H9 (cell line): Measurements from ENCODE around the gene MPST. TPM values are rescaled to one million over a fixed set of nuclear protein-coding genes. Genes with fewer than 3 reads are reported as not detected.

Experiments used
- DNase-seq: peaks from one replicate; pipeline ENCODE4 v3.0.0-alpha.2; 2017
- H2AFZ ChIP-seq: one replicate; pipeline ENCODE4 v1.6.1; 2013; ENCODE audit warnings: mild to moderate bottlenecking, low read length, control low read depth, moderate library complexity
- H2AK5ac ChIP-seq: 2 replicates; pipeline ENCODE4 v1.6.1; 2013; ENCODE audit warnings: low read length, control low read depth, mixed read lengths; ENCODE audit not compliant: insufficient read length
- H2BK120ac ChIP-seq: one replicate; pipeline ENCODE4 v1.6.1; 2013; ENCODE audit warnings: low read depth, mild to moderate bottlenecking, low read length, control low read depth, inconsistent platforms; ENCODE audit not compliant: poor library complexity, severe bottlenecking
- H2BK12ac ChIP-seq: 2 replicates; pipeline ENCODE4 v1.6.1; 2013; ENCODE audit warnings: low read length, control low read depth, mixed read lengths, low read depth; ENCODE audit not compliant: insufficient read length
- H2BK15ac ChIP-seq: 2 replicates; pipeline ENCODE4 v1.6.1; 2013; ENCODE audit warnings: low read depth, low read length, control low read depth
- H2BK20ac ChIP-seq: one replicate; pipeline ENCODE4 v1.6.1; 2013; ENCODE audit warnings: low read depth, mild to moderate bottlenecking, low read length, control low read depth, inconsistent platforms; ENCODE audit not compliant: poor library complexity, severe bottlenecking
- H2BK5ac ChIP-seq: 2 replicates; pipeline ENCODE4 v1.6.1; 2013; ENCODE audit warnings: low read length, control low read depth, mixed read lengths; ENCODE audit not compliant: insufficient read length
- H3K14ac ChIP-seq: 2 replicates; pipeline ENCODE4 v1.6.1; 2013; ENCODE audit warnings: low read length, control low read depth; ENCODE audit not compliant: insufficient read depth
- H3K18ac ChIP-seq: 2 replicates; pipeline ENCODE4 v1.6.1; 2013; ENCODE audit warnings: low read depth, mild to moderate bottlenecking, mixed read lengths, low read length, control low read depth; ENCODE audit not compliant: insufficient read length
- H3K23ac ChIP-seq: 2 replicates; pipeline ENCODE4 v1.6.1; 2013; ENCODE audit warnings: low read length, control low read depth, mixed read lengths, low read depth; ENCODE audit not compliant: insufficient read length
- H3K23me2 ChIP-seq: 2 replicates; pipeline ENCODE4 v1.6.1; 2013; ENCODE audit warnings: low read depth, mild to moderate bottlenecking, mixed read lengths, low read length, control low read depth; ENCODE audit not compliant: insufficient read length, poor library complexity, severe bottlenecking
- H3K27ac ChIP-seq: 2 replicates; pipeline ENCODE4 v1.5.1; 2013; ENCODE audit warnings: low read length, control low read depth, mixed read lengths, low read depth; ENCODE audit not compliant: insufficient read length
- H3K27me3 ChIP-seq: 2 replicates; pipeline ENCODE4 v1.6.1; 2013; ENCODE audit warnings: low read length, control low read depth, inconsistent platforms; ENCODE audit not compliant: insufficient read depth
- H3K4ac ChIP-seq: 2 replicates; pipeline ENCODE4 v1.6.1; 2013; ENCODE audit warnings: low read depth, mild to moderate bottlenecking, control low read depth, inconsistent platforms, low read length, moderate library complexity
- H3K4me1 ChIP-seq: 2 replicates; pipeline ENCODE4 v1.6.1; 2013; ENCODE audit warnings: low read length, control low read depth, inconsistent platforms; ENCODE audit not compliant: insufficient read depth
- H3K4me2 ChIP-seq: 2 replicates; pipeline ENCODE4 v1.6.1; 2013; ENCODE audit warnings: low read length, control low read depth, mixed read lengths; ENCODE audit not compliant: insufficient read length, insufficient read depth
- H3K56ac ChIP-seq: 2 replicates; pipeline ENCODE4 v1.6.1; 2013; ENCODE audit warnings: low read depth, mild to moderate bottlenecking, mixed read lengths, low read length, control low read depth; ENCODE audit not compliant: insufficient read length
- H3K79me1 ChIP-seq: 2 replicates; pipeline ENCODE4 v1.6.1; 2013; ENCODE audit warnings: low read depth, mild to moderate bottlenecking, moderate library complexity, low read length, control low read depth, inconsistent platforms; ENCODE audit not compliant: insufficient read depth, poor library complexity, severe bottlenecking
- H3K79me2 ChIP-seq: 2 replicates; pipeline ENCODE4 v1.6.1; 2013; ENCODE audit warnings: low read length, control low read depth, inconsistent platforms; ENCODE audit not compliant: insufficient read depth
- H3K9ac ChIP-seq: 2 replicates; pipeline ENCODE4 v1.6.1; 2013; ENCODE audit warnings: low read length, control low read depth, mixed read lengths; ENCODE audit not compliant: insufficient read length; ENCODE audit errors: extremely low read depth
- H3K9me3 ChIP-seq: one replicate; pipeline ENCODE4 v1.6.1; 2013; ENCODE audit warnings: low read depth, low read length, inconsistent platforms; ENCODE audit not compliant: control insufficient read depth
- H3T11ph ChIP-seq: one replicate; pipeline ENCODE4 v1.6.1; 2013; ENCODE audit warnings: mild to moderate bottlenecking, low read length, control low read depth, inconsistent platforms
- H4K20me1 ChIP-seq: one replicate; pipeline ENCODE4 v1.6.1; 2013; ENCODE audit not compliant: control insufficient read depth, insufficient read length, insufficient read depth
- H4K5ac ChIP-seq: 2 replicates; pipeline ENCODE4 v1.6.1; 2013; ENCODE audit warnings: low read depth, mild to moderate bottlenecking, mixed read lengths, low read length, control low read depth; ENCODE audit not compliant: insufficient read length
- H4K8ac ChIP-seq: replicated peaks from 2 replicates; pipeline ENCODE4 v1.6.1; 2013; ENCODE audit warnings: low read length, control low read depth, mixed read lengths, low read depth; ENCODE audit not compliant: insufficient read length
- H4K91ac ChIP-seq: 2 replicates; pipeline ENCODE4 v1.6.1; 2013; ENCODE audit warnings: low read depth, mild to moderate bottlenecking, moderate library complexity, mixed read lengths, low read length, control low read depth; ENCODE audit not compliant: insufficient read length
- H3K27ac Mint-ChIP-seq, 3 experiments: 2 replicates in 2 of 3; 3 replicates in 1 of 3; pipeline ENCODE4 v1.8.0; 2020 to 2021; ENCODE audit warnings: mixed read lengths in 3 of 3, mild to moderate bottlenecking in 1 of 3, moderate library complexity in 1 of 3
- H3K27me3 Mint-ChIP-seq: 2 replicates; pipeline ENCODE4 v1.8.0; 2021; ENCODE audit warnings: low read depth, mild to moderate bottlenecking, moderate library complexity, mixed read lengths
- H3K36me3 Mint-ChIP-seq, 3 experiments: 2 replicates in 2 of 3; 3 replicates in 1 of 3; pipeline ENCODE4 v1.8.0; 2020 to 2021; ENCODE audit warnings: low read depth in 3 of 3, mixed read lengths in 3 of 3; ENCODE audit not compliant: insufficient read depth in 1 of 3
- H3K4me1 Mint-ChIP-seq, 2 experiments: 2 replicates each; pipeline ENCODE4 v1.8.0; 2020; ENCODE audit warnings: mixed read lengths in 2 of 2
- H3K4me3 Mint-ChIP-seq, 2 experiments: 2 replicates in 1 of 2; 3 replicates in 1 of 2; pipeline ENCODE4 v1.8.0; 2020 to 2021; ENCODE audit warnings: mild to moderate bottlenecking in 2 of 2, mixed read lengths in 2 of 2, moderate library complexity in 1 of 2
- H3K9me3 Mint-ChIP-seq, 2 experiments: 2 replicates in 1 of 2; 3 replicates in 1 of 2; pipeline ENCODE4 v1.8.0; 2020; ENCODE audit warnings: mild to moderate bottlenecking in 2 of 2, mixed read lengths in 2 of 2, moderate library complexity in 1 of 2
- CTCF ChIP-seq: fragments of 200-600 bp; sonication (generic); conservative IDR thresholded peaks from 3 replicates; pipeline ENCODE4 v1.8.0; 2021; ENCODE audit warnings: antibody characterized with exemption, mild to moderate bottlenecking
- WGBS: extraction: QIAGEN DNeasy Blood & Tissue Kit; methylation state at CpG from one replicate; pipeline ENCODE4 v1.1.7; 2013; ENCODE audit warnings: missing lambda C conversion rate, low lambda C conversion rate, mixed read lengths; ENCODE audit not compliant: insufficient read length; ENCODE audit errors: extremely low coverage; 5-methylcytosine and 5-hydroxymethylcytosine counted together
- total RNA-seq: library from RNA; stranded (reverse); gene quantifications from 2 replicates; pipeline ENCODE4 v1.2.1, GENCODE V29; 2021

The MPST gene
- total RNA-seq, 1 experiment from 2014 or later = 70.5 TPM

- Histone ChIP-seq H2BK20ac (no peak overlapping the region), H3K23ac (no peak overlapping the region), H3K27me3 (no peaks in the 10 kb centered on the region), H3K23me2 (no peaks in the 10 kb centered on the region), H4K8ac (no peak overlapping the region), H3K4me1 (no peaks in the 10 kb centered on the region; the same call in 1 of the 2 replicates), H3K18ac (no peak overlapping the region), H2BK15ac (no peak overlapping the region), H3K9ac (no peak overlapping the region), H2BK12ac (no peak overlapping the region), H3K27ac (no peak overlapping the region), H3K4ac (no peak overlapping the region), H3K79me1 (no peaks in the 10 kb centered on the region), H3K56ac (no peak overlapping the region), H3K79me2 (no peaks in the 10 kb centered on the region), H2AK5ac (no peak overlapping the region), H2AFZ (no peak overlapping the region), H3K9me3 (no peaks in the 10 kb centered on the region), H2BK120ac (no peak overlapping the region), H3K4me2 (no peak overlapping the region), H4K5ac (no peak overlapping the region), H3K14ac (no peak overlapping the region), H2BK5ac (no peak overlapping the region), H3T11ph (no peak overlapping the region), H4K91ac (no peak overlapping the region), H4K20me1 (peaks cover 3% of the 10 kb centered on the region)
- no peak for DNase-seq
- no peak for TF ChIP-seq CTCF
- Mint-ChIP-seq H3K27ac (no peak overlapping the region; a peak in 1 of 7 replicates), H3K4me1 (peaks cover 37% of the 10 kb centered on the region in 2 experiments), H3K4me3 (no peak overlapping the region), H3K27me3 (peaks cover 3% of the 10 kb centered on the region; the same call in 1 of the 2 replicates), H3K9me3 (no peaks in the 10 kb centered on the region), H3K36me3 (peaks cover 16 to 53% (median 45%) of the 10 kb centered on the region in 3 experiments; a peak in 6 of 7 replicates)
- no CpG with 5 or more reads among the region's 22 CpGs for WGBS
Measured at GRCh38 chr22:37028692-37029674, 9.4 kb downstream of the MPST start.
